Stimulated activated CD4-positive, alpha-beta T cell treated with anti-CD3 and anti-CD28 coated beads, TNF-alpha, amount 100 ng/mL, for 48 hours (primary cell): ENCODE results near the gene MLLT6.

Experiments
- DNase-seq, 3 donors: peaks; one replicate each; pipeline ENCODE4 v3.0.0-alpha.2; 2020; ENCODE audit warnings: low read depth in 3 of 3

MLLT6 gene

GRCh38 chr17:38706505-38707216 lies 1.6 kb downstream of the MLLT6 start:
- no peak for DNase-seq

- DNase-seq: no peak
These were observed 2.7 kb downstream of the MLLT6 start for GRCh38 chr17:38707678-38708351.

DNA sequence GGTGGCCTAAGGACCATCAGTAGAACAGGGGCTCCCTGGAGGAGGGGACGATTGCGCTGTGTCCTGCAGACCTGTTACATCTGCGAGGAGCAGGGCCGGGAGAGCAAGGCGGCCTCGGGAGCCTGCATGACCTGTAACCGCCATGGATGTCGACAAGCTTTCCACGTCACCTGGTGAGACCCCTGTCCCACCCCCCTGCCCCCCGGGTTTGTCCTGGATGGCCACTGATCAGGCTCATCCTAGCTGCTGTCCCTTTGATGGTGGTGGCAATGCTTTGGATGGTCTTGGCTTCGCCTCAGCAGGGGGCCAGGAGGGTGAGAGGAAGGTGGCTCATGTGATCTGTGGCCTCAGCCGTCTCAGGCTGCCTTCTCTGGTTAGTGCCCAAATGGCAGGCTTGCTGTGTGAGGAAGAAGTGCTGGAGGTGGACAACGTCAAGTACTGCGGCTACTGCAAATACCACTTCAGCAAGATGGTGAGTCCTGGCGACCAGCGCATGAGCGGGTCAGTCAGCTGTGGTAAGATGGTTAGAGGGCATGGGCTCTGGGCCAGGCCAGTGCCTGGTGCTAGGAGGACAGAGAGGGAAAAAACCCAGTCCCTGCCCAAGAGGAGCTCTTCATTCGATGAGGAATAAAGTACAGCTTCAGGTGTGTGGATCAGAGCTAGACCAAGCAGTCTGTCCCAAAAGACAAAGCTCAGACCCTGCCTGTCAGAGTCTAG lies 4.2 kb downstream of the MLLT6 start:
- DNase-seq: no peak

- no peak for DNase-seq
These were observed 5.0 kb downstream of the MLLT6 start for GRCh38 chr17:38709864-38710603.

DNA sequence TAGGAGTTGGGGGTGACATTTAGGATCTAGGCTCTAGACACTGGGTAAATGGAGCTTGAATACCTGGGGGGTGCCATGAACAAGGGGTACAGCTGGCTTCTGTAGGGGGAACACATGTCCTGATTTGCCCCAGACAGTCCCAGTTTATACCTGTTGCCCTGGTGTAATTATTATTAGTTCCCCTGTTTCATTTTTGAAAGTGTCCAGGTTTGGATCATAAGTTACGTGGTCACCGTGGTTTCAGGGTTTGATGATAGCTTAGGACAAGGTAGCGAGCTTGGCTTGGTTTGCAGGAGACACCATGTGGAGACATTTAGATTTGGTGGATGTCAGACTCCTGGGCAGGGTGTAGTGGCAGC lies 5.5 kb downstream of the MLLT6 start:
- no peak for DNase-seq

DNA sequence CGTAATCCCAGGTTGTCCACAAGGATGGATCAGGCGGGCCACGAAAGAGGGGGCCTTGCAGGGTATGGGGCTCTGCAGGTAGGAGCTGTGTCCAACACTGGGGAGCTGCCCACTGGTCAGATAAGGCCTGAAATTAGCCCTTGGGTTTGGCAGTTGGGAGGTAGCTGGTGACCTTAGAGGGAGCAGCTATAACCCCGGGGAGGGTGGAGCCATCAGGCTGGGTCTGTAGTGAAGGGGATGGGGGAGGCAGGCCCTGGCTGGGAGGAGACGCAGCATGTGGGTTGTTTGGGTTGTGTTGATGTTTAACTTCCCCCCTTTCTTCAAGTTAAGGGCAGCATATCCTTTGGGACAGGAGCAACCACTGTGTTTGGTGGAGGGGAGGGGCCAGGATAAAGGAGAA lies 5.9 kb downstream of the MLLT6 start:
- no peak for DNase-seq

- DNase-seq: no peak
These were observed 6.9 kb downstream of the MLLT6 start for GRCh38 chr17:38711792-38712571.

- no peak for DNase-seq
These were observed 7.5 kb downstream of the MLLT6 start for GRCh38 chr17:38712593-38712992.

- no peak for DNase-seq
These were observed 8.5 kb downstream of the MLLT6 start for GRCh38 chr17:38713456-38714075.

DNA sequence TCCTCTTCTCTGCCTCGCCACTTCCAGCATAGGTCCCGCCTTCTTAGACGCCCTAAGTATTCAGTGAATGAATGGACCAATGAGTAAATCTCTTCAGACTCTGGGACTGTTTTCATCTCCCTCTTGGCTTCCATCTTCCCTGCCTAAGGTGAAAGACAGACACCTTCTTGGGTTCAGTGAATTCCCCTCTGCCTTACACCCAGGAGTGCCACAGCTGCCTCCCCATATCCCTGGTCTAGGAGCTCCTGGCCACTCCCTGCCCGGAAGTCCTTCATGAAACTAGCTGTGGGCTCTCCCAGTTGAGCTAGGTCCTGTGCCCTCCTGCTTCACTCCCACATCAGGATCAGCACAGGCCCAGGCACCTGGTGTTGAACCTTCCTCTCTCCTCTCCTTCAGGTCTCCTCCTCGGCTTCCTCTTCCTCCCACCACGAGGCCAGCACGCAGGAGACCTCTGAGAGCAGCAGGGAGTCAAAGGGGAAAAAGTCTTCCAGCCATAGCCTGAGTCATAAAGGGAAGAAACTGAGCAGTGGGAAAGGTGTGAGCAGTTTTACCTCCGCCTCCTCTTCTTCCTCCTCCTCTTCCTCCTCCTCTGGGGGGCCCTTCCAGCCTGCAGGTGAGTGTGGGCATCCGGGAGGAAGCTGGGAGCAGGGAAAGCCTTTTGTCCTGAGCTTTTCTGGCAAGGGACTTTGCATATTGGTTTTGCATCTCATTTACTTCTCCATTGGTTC lies 10.3 kb downstream of the MLLT6 start:
- no peak for DNase-seq

DNA sequence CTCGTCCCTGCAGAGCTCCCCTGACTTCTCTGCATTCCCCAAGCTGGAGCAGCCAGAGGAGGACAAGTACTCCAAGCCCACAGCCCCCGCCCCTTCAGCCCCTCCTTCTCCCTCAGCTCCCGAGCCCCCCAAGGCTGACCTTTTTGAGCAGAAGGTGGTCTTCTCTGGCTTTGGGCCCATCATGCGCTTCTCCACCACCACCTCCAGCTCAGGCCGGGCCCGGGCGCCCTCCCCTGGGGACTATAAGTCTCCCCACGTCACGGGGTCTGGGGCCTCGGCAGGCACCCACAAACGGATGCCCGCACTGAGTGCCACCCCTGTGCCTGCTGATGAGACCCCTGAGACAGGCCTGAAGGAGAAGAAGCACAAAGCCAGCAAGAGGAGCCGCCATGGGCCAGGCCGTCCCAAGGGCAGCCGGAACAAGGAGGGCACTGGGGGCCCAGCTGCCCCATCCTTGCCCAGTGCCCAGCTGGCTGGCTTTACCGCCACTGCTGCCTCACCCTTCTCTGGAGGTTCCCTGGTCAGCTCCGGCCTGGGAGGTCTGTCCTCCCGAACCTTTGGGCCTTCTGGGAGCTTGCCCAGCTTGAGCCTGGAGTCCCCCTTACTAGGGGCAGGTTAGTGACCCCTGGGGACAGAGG lies 11.4 kb downstream of the MLLT6 start:
- DNase-seq: no peak

DNA sequence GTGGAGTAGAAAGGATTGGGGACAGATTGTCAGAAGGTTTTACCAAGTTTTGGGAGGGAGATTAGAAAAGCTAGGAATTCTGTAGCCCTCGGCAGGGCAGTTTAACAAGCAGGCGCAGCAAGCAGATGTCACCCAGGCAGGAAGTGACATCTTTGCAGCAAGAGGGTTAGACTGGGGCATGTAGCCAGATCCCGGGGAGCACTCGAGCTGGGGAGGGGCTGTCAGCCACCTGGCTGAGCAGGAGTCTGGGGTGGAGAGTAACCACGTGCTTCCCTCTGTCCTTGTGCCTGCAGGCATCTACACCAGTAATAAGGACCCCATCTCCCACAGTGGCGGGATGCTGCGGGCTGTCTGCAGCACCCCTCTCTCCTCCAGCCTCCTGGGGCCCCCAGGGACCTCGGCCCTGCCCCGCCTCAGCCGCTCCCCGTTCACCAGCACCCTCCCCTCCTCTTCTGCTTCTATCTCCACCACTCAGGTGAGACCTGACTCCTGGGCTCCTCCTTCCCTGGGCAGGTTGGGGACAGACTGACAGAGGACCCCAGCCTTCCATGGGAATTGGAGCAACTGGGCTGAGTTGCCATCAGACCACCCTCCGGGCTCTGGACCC lies 12.2 kb downstream of the MLLT6 start:
- DNase-seq: no peak

DNA sequence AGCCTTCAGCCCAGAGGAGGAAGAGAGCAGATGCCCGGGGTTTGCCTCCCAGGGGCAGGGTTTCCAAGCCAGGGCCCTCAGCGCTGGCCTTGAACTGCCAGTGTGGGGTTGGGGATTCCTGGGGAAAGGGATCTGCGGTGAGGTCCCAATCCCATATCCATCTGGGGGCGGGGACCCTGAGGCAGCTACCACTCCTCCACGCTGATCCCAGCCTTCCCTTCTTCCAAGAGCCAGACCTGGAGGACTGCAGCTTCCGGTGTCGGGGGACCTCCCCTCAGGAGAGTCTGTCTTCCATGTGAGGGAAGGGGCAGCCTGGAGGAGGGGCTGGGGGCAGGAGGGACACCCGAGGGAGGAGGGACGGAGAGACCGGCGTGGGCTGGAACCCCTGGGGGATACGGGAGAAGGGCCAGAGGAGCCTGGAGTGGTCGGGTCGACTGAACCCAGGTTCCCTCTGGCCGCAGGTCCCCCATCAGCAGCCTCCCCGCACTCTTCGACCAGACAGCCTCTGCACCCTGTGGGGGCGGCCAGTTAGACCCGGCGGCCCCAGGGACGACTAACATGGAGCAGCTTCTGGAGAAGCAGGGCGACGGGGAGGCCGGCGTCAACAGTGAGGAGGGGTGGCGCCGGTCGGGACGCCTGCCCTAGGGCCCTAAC lies 14.3 kb downstream of the MLLT6 start:
- DNase-seq: no peak

DNA sequence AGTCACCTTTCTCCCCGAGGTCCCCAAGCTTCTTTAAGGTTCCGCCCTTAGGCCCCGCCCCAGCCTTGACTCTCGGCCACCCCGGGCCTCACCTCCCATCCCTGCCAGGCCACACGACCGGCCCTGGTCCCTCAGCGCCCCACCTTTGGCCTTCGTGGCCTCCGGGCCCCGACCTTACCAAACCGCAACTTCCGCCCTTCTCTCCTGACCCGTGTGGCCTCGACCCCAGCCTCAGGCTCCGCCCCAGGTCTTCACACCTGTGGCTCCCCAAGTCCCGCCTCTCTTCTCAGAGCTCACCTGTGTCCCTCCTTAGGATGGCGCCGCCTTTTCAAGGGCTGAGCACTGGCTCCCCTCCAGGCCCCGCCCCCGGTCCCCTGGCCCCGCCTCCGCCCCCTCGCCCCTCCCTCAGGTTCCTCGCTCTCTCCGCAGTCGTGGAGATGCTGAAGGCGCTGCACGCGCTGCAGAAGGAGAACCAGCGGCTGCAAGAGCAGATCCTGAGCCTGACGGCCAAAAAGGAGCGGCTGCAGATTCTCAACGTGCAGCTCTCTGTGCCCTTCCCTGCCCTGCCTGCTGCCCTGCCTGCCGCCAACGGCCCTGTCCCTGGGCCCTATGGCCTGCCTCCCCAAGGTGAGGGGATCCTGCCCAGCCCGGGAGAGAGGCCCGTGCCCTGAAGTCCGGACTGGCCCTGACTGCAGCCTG lies 15.0 kb downstream of the MLLT6 start:
- no peak for DNase-seq

DNA sequence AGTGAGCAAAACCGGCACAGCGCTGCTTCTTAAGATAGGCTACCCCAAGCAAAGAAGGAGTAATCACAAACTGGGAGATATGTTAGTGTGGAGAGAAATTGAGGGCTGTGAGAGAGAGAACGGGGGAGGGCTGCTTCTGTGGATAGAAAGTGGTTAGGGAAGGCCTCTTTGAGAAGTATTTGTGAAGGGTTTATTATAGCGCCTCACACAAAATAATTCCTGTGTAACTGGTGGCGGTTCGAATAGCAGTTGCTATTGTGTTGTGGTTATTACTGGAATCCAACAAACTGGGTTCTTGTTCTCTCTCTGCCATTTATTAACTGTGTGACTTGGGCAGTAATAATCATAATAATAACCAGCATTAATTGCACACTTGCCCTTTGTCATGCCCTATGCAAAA lies 15.9 kb downstream of the MLLT6 start:
- DNase-seq: no peak

DNA sequence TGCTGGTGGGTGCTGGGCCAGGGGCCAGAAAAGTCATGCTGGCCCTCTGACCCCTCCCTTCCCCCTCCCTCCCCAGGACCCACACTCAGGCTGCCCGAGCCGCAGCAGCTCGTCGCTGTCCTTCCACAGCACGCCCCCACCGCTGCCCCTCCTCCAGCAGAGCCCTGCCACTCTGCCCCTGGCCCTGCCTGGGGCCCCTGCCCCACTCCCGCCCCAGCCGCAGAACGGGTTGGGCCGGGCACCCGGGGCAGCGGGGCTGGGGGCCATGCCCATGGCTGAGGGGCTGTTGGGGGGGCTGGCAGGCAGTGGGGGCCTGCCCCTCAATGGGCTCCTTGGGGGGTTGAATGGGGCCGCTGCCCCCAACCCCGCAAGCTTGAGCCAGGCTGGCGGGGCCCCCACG lies 16.7 kb downstream of the MLLT6 start:
- no peak for DNase-seq

- no peak for DNase-seq
These were observed 19.4 kb downstream of the MLLT6 start for GRCh38 chr17:38724337-38724988.

DNA sequence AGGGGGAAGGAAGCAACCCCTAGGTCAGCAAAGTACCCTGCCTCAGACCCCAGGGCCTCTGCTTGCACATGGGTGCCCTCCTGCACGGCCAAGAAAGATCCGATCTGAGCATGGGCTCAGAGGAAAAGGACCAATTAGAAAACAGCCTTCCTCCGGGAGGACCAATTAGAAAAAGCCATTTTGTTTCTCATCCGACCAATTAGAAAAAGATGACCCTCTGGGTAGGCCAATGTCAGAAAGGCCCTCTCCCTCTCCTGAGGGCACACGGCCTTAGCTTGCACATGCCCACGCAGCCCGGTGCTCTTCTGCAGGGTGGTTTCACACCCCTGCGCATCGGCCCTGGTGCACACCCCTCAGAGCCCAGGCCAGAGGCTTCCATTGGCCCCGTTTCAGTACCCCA lies 20.0 kb downstream of the MLLT6 start:
- no peak for DNase-seq
